Activated CD4-positive, alpha-beta T cell treated with anti-CD3 and anti-CD28 coated beads, Interleukin-2, amount 50 U/mL, for 48 hours (primary cell): Measurements from ENCODE around the gene KCND3.

Source experiments
- DNase-seq, 2 experiments: peaks; one replicate each; pipeline ENCODE4 v3.0.0-alpha.2; 2020

KCND3 gene

GRCh38 chr1:111738133-111738435, 251.4 kb downstream of the KCND3 start:
- no peak for DNase-seq

GRCh38 chr1:111737216-111738132, 252.0 kb downstream of the KCND3 start:
- no peak for DNase-seq

- no peak for DNase-seq
These were observed 252.8 kb downstream of the KCND3 start for GRCh38 chr1:111736548-111737215.

- DNase-seq, result no peak
These were observed 253.5 kb downstream of the KCND3 start for GRCh38 chr1:111735858-111736544.

- no peak for DNase-seq
These were observed 254.1 kb downstream of the KCND3 start for GRCh38 chr1:111735321-111735720.

- no peak for DNase-seq
These were observed 254.6 kb downstream of the KCND3 start for GRCh38 chr1:111734856-111735255.

- DNase-seq, result no peak
These were observed 255.0 kb downstream of the KCND3 start for GRCh38 chr1:111734426-111734825.

- no peak for DNase-seq
These were observed 255.5 kb downstream of the KCND3 start for GRCh38 chr1:111733992-111734341.

GRCh38 chr1:111733183-111733991, 256.1 kb downstream of the KCND3 start:
- DNase-seq, result no peak

- DNase-seq, result no peak
These were observed 256.8 kb downstream of the KCND3 start for GRCh38 chr1:111732718-111733117.

- no peak for DNase-seq
These were observed 257.5 kb downstream of the KCND3 start for GRCh38 chr1:111731956-111732355.

- no peak for DNase-seq
These were observed 258.8 kb downstream of the KCND3 start for GRCh38 chr1:111730706-111731105.

- DNase-seq, result no peak
These were observed 259.4 kb downstream of the KCND3 start for GRCh38 chr1:111729946-111730681.

GRCh38 chr1:111729271-111729921, 260.1 kb downstream of the KCND3 start:
- peak in 1 of 2 experiments; percentile 1 for DNase-seq

- peak in 1 of 2 experiments; percentile 0 for DNase-seq
These were observed 262.4 kb downstream of the KCND3 start for GRCh38 chr1:111727056-111727455.

- DNase-seq, result peak in 1 of 2 experiments; percentile 1
These were observed 264.3 kb downstream of the KCND3 start for GRCh38 chr1:111725192-111725591.

GRCh38 chr1:111723871-111724270, 265.6 kb downstream of the KCND3 start:
- no peak for DNase-seq

- DNase-seq, result peak in 1 of 2 experiments; percentile 1
These were observed 266.2 kb downstream of the KCND3 start for GRCh38 chr1:111723091-111723806.

GRCh38 chr1:111720977-111721786, 268.3 kb downstream of the KCND3 start:
- DNase-seq, result no peak
